HG03196 (cell line): Measurements from ENCODE around the gene EFNB3.

ENCODE experiments used
- ATAC-seq: cut with Tn5 transposase; IDR thresholded peaks from one replicate; pipeline ENCODE4 v1.9.1; 2021; ENCODE audit not compliant: unreplicated experiment

The EFNB3 gene

GRCh38 chr17:7704601-7705268 lies at the start of gene EFNB3:
EFNB3 (plus strand) TSS chr17:7705202; CDS start chr17:7705599, 397 bp downstream.
- no peak for ATAC-seq

GRCh38 chr17:7655541-7655840 lies 49.5 kb upstream of the EFNB3 start:
- ATAC-seq, result no peak

GRCh38 chr17:7656958-7657609 lies 47.9 kb upstream of the EFNB3 start:
- no peak for ATAC-seq

- ATAC-seq, result no peak
Observed at GRCh38 chr17:7667656-7668406, 37.2 kb upstream of the EFNB3 start.

GRCh38 chr17:7668482-7668881 lies 36.5 kb upstream of the EFNB3 start:
- no peak for ATAC-seq

GRCh38 chr17:7673239-7673638 lies 31.8 kb upstream of the EFNB3 start:
- ATAC-seq, result no peak

GRCh38 chr17:7674934-7675333 lies 30.1 kb upstream of the EFNB3 start:
- ATAC-seq, result no peak

GRCh38 chr17:7676533-7676932 lies 28.5 kb upstream of the EFNB3 start:
- ATAC-seq, result no peak

- ATAC-seq, result no peak
Observed at GRCh38 chr17:7677388-7678067, 27.5 kb upstream of the EFNB3 start.

- ATAC-seq, result no peak
Observed at GRCh38 chr17:7684851-7685532, 20.0 kb upstream of the EFNB3 start.

- ATAC-seq, result peak; percentile 59
Observed at GRCh38 chr17:7685533-7686221, 19.3 kb upstream of the EFNB3 start.

- peak; percentile 42 for ATAC-seq
Observed at GRCh38 chr17:7686222-7687071, 18.6 kb upstream of the EFNB3 start.

GRCh38 chr17:7687072-7687907 lies 17.7 kb upstream of the EFNB3 start, which contains the start of gene TP53:
TP53 (minus strand) TSS chr17:7687490; CDS start chr17:7676594, 10,896 bp downstream.
- peak; percentile 37 for ATAC-seq

- ATAC-seq, result peak; percentile 63
Observed at GRCh38 chr17:7687908-7688807, 16.8 kb upstream of the EFNB3 start, which contains the start of gene WRAP53. WRAP53 (plus strand) TSS chr17:7688477; CDS start chr17:7688649, 172 bp downstream.

GRCh38 chr17:7688808-7689316 lies 16.1 kb upstream of the EFNB3 start:
- ATAC-seq, result no peak

- no peak for ATAC-seq
Observed at GRCh38 chr17:7695586-7695985, 9.4 kb upstream of the EFNB3 start.
